Sigmoid colon (tissue), 7 donors: Measurements from ENCODE around the gene PPFIA3. TPM values are rescaled to one million over a fixed set of nuclear protein-coding genes. Genes with fewer than 3 reads are reported as not detected.
A peak's percentile ranks its signal among the peaks of the same experiment; 100 is the strongest.
"Not testable (repeated sequence)": the region's sequence is repeated elsewhere in the genome, so short reads cannot be mapped to it uniquely, and the experiment has no call there.

Experiments used
- DNase-seq: peaks from one replicate; pipeline ENCODE4 v3.0.0-alpha.2; 2019
- H3K27ac ChIP-seq, 4 donors: fragments of 200-600 bp; sonication (generic); one replicate each; pipeline ENCODE4 v1.5.1; 2016 to 2019; ENCODE audit warnings: mild to moderate bottlenecking in 1 of 4
- H3K27me3 ChIP-seq, 3 donors: fragments of 200-600 bp; sonication (generic); one replicate each; pipeline ENCODE4 v1.5.1; 2019; ENCODE audit warnings: mild to moderate bottlenecking in 1 of 3
- H3K36me3 ChIP-seq, 4 donors: fragments of 200-600 bp; sonication (generic); one replicate each; pipeline ENCODE4 v1.5.1; 2016 to 2019
- H3K4me1 ChIP-seq, 4 donors: fragments of 200-600 bp; sonication (generic); one replicate each; pipeline ENCODE4 v1.5.1; 2017 to 2019
- H3K4me3 ChIP-seq, 4 donors: fragments of 200-600 bp; sonication (generic); one replicate each; pipeline ENCODE4 v1.5.1; 2017 to 2019; ENCODE audit warnings: mild to moderate bottlenecking in 2 of 4, moderate library complexity in 1 of 4
- H3K9me3 ChIP-seq, 4 donors: fragments of 200-600 bp in 3 of 4; sonication (generic) in 3 of 4; one replicate each; pipeline versions ENCODE4 v1.5.1 to v1.6.1; 2013 to 2019
- CTCF ChIP-seq, 4 experiments: fragments of 450-650 bp in 3 of 4; fragments of 200-600 bp in 1 of 4; IDR thresholded peaks; one replicate each; pipeline ENCODE4 v1.5.1; 2016 to 2019; ENCODE audit warnings: antibody characterized with exemption in 4 of 4, mild to moderate bottlenecking in 3 of 4, moderate library complexity in 2 of 4
- EP300 ChIP-seq, 4 donors: sonication (generic); formaldehyde crosslinking; IDR thresholded peaks; one replicate each; pipeline ENCODE4 v1.6.1; 2017; ENCODE audit warnings: antibody characterized with exemption in 4 of 4
- POLR2A ChIP-seq, 2 donors: fragments of 450-650 bp; IDR thresholded peaks; one replicate each; pipeline ENCODE4 v1.6.1; 2016; ENCODE audit warnings: antibody characterized with exemption in 2 of 2, mild to moderate bottlenecking in 2 of 2, moderate library complexity in 2 of 2
- POLR2AphosphoS5 ChIP-seq, 4 donors: sonication (generic); formaldehyde crosslinking; IDR thresholded peaks; one replicate each; pipeline ENCODE4 v1.6.1; 2017; ENCODE audit warnings: antibody characterized with exemption in 4 of 4
- WGBS, 2 donors: extraction: QIAGEN DNeasy Blood & Tissue Kit; methylation state at CpG; one replicate each; pipeline ENCODE4 v1.1.7; 2013; 5-methylcytosine and 5-hydroxymethylcytosine counted together
- intact Hi-C: fragments of 100-400 bp; cut with DNase I; formaldehyde crosslinking; loops from one replicate; pipeline ENCODE4 v1.15.1; 2023
- polyA plus RNA-seq, 3 donors: library from polyadenylated mRNA; stranded (reverse); fragments of 200-250 nt; gene quantifications; one replicate each; pipeline ENCODE4 v1.2.3, GENCODE V29; 2013
- total RNA-seq, 4 donors: library from RNA; depleted of rRNA; stranded (reverse); fragments of >200 nt; gene quantifications; one replicate each; pipeline ENCODE4 v1.1.0, GENCODE V29; 2016
- donor health status: healthy with polysubstance abuse.
- donor health status: Bipolar disorder and iron deficiency.
- donor health status: healthy.

The PPFIA3 gene
- total and polyA plus RNA-seq, 7 donors: 2.0 to 35.3 (median 3.9) TPM

GRCh38 chr19:49074869-49075268 lies 44.5 kb upstream of the PPFIA3 start:
- 11 to 22% methylated on average over 8 to 9 of the region's 9 CpGs for WGBS, 2 donors
- peaks cover 17 to 48% (median 44%) of the 10 kb centered on the region in 3 donors for H3K27me3 ChIP-seq
- intact Hi-C loops: loop anchor here (5.0 kb wide), 1 partner anchor 132 kb away; no protein-coding TSS in a partner anchor
- peak; percentile 37 to 80 (median 70) for TF ChIP-seq CTCF (IDR thresholded peaks at IDR 0.05)
- H3K27ac ChIP-seq, H3K4me1 ChIP-seq, H3K36me3 ChIP-seq, H3K9me3 ChIP-seq, H3K4me3 ChIP-seq: not testable (repeated sequence)
- DNase-seq: peak; percentile 86

- H3K27ac ChIP-seq: no peak overlapping the region
- no peak for DNase-seq
- WGBS, 2 donors: 71 to 92% methylated on average over 4 of the region's 4 CpGs
- TF ChIP-seq CTCF (IDR thresholded peaks at IDR 0.05) (no peak), EP300 (IDR thresholded peaks at IDR 0.05) (no peak), POLR2A (IDR thresholded peaks at IDR 0.05) (no peak), POLR2AphosphoS5 (IDR thresholded peaks at IDR 0.05) (no peak)
- no peaks in the 10 kb centered on the region for H3K36me3 ChIP-seq
- H3K4me3 ChIP-seq: no peak overlapping the region
- intact Hi-C loops: loop anchor here (10.0 kb wide), 1 partner anchor 374 kb away; the partner anchor contains the start of genes ALDH16A1 and PIH1D1
- peaks cover 0 to 6% (median 5%) of the 10 kb centered on the region in 4 donors for H3K4me1 ChIP-seq
- no peaks in the 10 kb centered on the region for H3K9me3 ChIP-seq
- no peaks in the 10 kb centered on the region for H3K27me3 ChIP-seq
Measured at GRCh38 chr19:49080392-49080791, 39.0 kb upstream of the PPFIA3 start.

- no peak for DNase-seq
- Histone ChIP-seq H3K27ac (no peak overlapping the region), H3K36me3 (no peaks in the 10 kb centered on the region), H3K9me3 (no peaks in the 10 kb centered on the region), H3K27me3 (no peaks in the 10 kb centered on the region), H3K4me3 (no peak overlapping the region), H3K4me1 (peaks cover 0 to 10% (median 9%) of the 10 kb centered on the region in 4 donors)
- intact Hi-C loops: loop anchor here (10.0 kb wide), 1 partner anchor 374 kb away; the partner anchor contains the start of genes ALDH16A1 and PIH1D1
- TF ChIP-seq POLR2AphosphoS5 (IDR thresholded peaks at IDR 0.05) (no peak), CTCF (IDR thresholded peaks at IDR 0.05) (no peak), EP300 (IDR thresholded peaks at IDR 0.05) (no peak), POLR2A (IDR thresholded peaks at IDR 0.05) (no peak)
- WGBS, 2 donors: 83 to 99% methylated on average over 1 of the region's 1 CpG
Measured at GRCh38 chr19:49081273-49081672, 38.1 kb upstream of the PPFIA3 start.

- Histone ChIP-seq H3K9me3 (no peaks in the 10 kb centered on the region), H3K27me3 (no peaks in the 10 kb centered on the region), H3K4me3 (peak overlapping the region; percentile 9 to 85 (median 74)), H3K4me1 (peaks cover 0 to 34% (median 32%) of the 10 kb centered on the region in 4 donors), H3K36me3 (peaks cover 0 to 19% (median 2%) of the 10 kb centered on the region in 4 donors), H3K27ac (peak overlapping the region; percentile 90 to 96 (median 91))
- DNase-seq: no peak
- intact Hi-C loops: loop anchor here (2.0 to 10.0 kb wide), 2 partner anchors 30 to 370 kb away; partner anchors contain the start of genes ALDH16A1, LIN7B and PIH1D1
- no peak for TF ChIP-seq POLR2AphosphoS5 (IDR thresholded peaks at IDR 0.05)
- TF ChIP-seq POLR2A (IDR thresholded peaks at IDR 0.05): no peak
- TF ChIP-seq CTCF (IDR thresholded peaks at IDR 0.05): no peak
- no peak for TF ChIP-seq EP300 (IDR thresholded peaks at IDR 0.05)
- WGBS, 2 donors: 23 to 58% methylated on average over 26 of the region's 26 CpGs
Measured at GRCh38 chr19:49084206-49085019, 34.9 kb upstream of the PPFIA3 start.
